ENCODE results near the gene DYSF. TPM values are rescaled to one million over a fixed set of nuclear protein-coding genes. Genes with fewer than 3 reads are reported as not detected.

Gene DYSF
- total RNA-seq, 1 experiment from 2014 or later, result 0.31 TPM

- ATAC-seq (no peak), DNase-seq (ENCODE audit: low read depth, low spot score) (no peak)
- no peaks in the 10 kb centered on the region for H3K4me1 ChIP-seq (ENCODE audit: control insufficient read depth, insufficient read depth, low read length)
- in situ Hi-C loops (cut with HindIII; ENCODE audit: low pct_unique_long_range_greater_than_20kb, low sequenced_read_pairs), result no loop called here
- no peak overlapping the region for H3K4me3 ChIP-seq (ENCODE audit: low read depth in 2 of 2, low read length in 2 of 2)
- H3K9me3 ChIP-seq (ENCODE audit: control insufficient read depth, insufficient read depth, low read depth, low read length), result no peaks in the 10 kb centered on the region
- no peaks in the 10 kb centered on the region for H3K36me3 ChIP-seq (ENCODE audit: control insufficient read depth, insufficient read depth, low read length)
- TF ChIP-seq POLR2AphosphoS5 (IDR thresholded peaks at IDR 0.05; ENCODE audit: low read depth, low read length) (no peak), REST (IDR thresholded peaks at IDR 0.05; ENCODE audit: insufficient read depth in 1 of 2, low read depth in 2 of 2, low read length in 1 of 2) (no peak), CTCF (IDR thresholded peaks at IDR 0.05) (no peak), TCF7L2 (IDR thresholded peaks at IDR 0.05; ENCODE audit: low read depth, low read length) (no peak), SIN3A (IDR thresholded peaks at IDR 0.05; ENCODE audit: borderline replicate concordance, insufficient read depth, low read depth, low read length) (no peak)
- CTCF ChIA-PET, result no interaction called here
- BruUV-seq (replicated peaks), result no TSS peak
- no peak overlapping the region for H3K27ac ChIP-seq (ENCODE audit: low read length)
- POLR2A ChIA-PET, result no interaction called here
- no peaks in the 10 kb centered on the region for H3K27me3 ChIP-seq (ENCODE audit: control insufficient read depth, insufficient read depth, low read length)
- intact Hi-C loops (cut with micrococcal nuclease; ENCODE audit: unreplicated experiment), result no loop called here
Observed at GRCh38 chr2:71683666-71684065, 230.3 kb downstream of the DYSF start.

GRCh38 chr2:71684226-71685072, 231.1 kb downstream of the DYSF start:
- BruUV-seq (replicated peaks), result no TSS peak
- no peak for TF ChIP-seq POLR2AphosphoS5 (IDR thresholded peaks at IDR 0.05; ENCODE audit: low read depth, low read length)
- TF ChIP-seq CTCF (IDR thresholded peaks at IDR 0.05), result no peak
- no peak for TF ChIP-seq REST (IDR thresholded peaks at IDR 0.05; ENCODE audit: insufficient read depth in 1 of 2, low read depth in 2 of 2, low read length in 1 of 2)
- TF ChIP-seq SIN3A (IDR thresholded peaks at IDR 0.05; ENCODE audit: borderline replicate concordance, insufficient read depth, low read depth, low read length), result no peak
- TF ChIP-seq TCF7L2 (IDR thresholded peaks at IDR 0.05; ENCODE audit: low read depth, low read length), result no peak
- CTCF ChIA-PET, result no interaction called here

More at GRCh38 chr2:71684226-71685072, 231.1 kb downstream of the DYSF start:
- POLR2A ChIA-PET, result no interaction called here
- Histone ChIP-seq H3K27ac (ENCODE audit: low read length) (no peak overlapping the region), H3K9me3 (ENCODE audit: control insufficient read depth, insufficient read depth, low read depth, low read length) (no peaks in the 10 kb centered on the region), H3K36me3 (ENCODE audit: control insufficient read depth, insufficient read depth, low read length) (no peaks in the 10 kb centered on the region), H3K4me3 (ENCODE audit: low read depth in 2 of 2, low read length in 2 of 2) (no peak overlapping the region), H3K4me1 (ENCODE audit: control insufficient read depth, insufficient read depth, low read length) (no peaks in the 10 kb centered on the region), H3K27me3 (ENCODE audit: control insufficient read depth, insufficient read depth, low read length) (no peaks in the 10 kb centered on the region)
- intact Hi-C loops (cut with micrococcal nuclease; ENCODE audit: unreplicated experiment) (no loop called here), in situ Hi-C loops (cut with HindIII; ENCODE audit: low pct_unique_long_range_greater_than_20kb, low sequenced_read_pairs) (no loop called here)
- ATAC-seq, result 0 out of 2 replicates have a peak, but pooled peaks have one; percentile 43
- DNase-seq (ENCODE audit: low read depth, low spot score), result no peak
